Upper lobe of left lung (tissue), 6 donors: Measurements from ENCODE around the gene HS6ST1. TPM values are rescaled to one million over a fixed set of nuclear protein-coding genes. Genes with fewer than 3 reads are reported as not detected.
A peak's percentile ranks its signal among the peaks of the same experiment; 100 is the strongest.

Experiments used
- ATAC-seq, 2 donors: fragments of 200-7000 bp; cut with Tn5 transposase; one replicate each; pipeline ENCODE4 v1.9.1; 2022; ENCODE audit warnings: mild to moderate bottlenecking in 2 of 2, moderate library complexity in 2 of 2; ENCODE audit not compliant: low FRiP score in 2 of 2
- DNase-seq, 2 donors: peaks; one replicate each; pipeline ENCODE4 v3.0.0-alpha.2; 2019 to 2020
- H3K27ac ChIP-seq, 4 donors: fragments of 200-600 bp; sonication (generic); one replicate each; pipeline ENCODE4 v1.5.1; 2016 to 2019
- H3K27me3 ChIP-seq, 4 donors: fragments of 200-600 bp; sonication (generic); one replicate each; pipeline ENCODE4 v1.5.1; 2017 to 2019
- H3K36me3 ChIP-seq, 4 donors: fragments of 200-600 bp; sonication (generic); one replicate each; pipeline ENCODE4 v1.5.1; 2016 to 2019
- H3K4me1 ChIP-seq, 4 donors: fragments of 200-600 bp; sonication (generic); one replicate each; pipeline ENCODE4 v1.5.1; 2018 to 2019
- H3K4me3 ChIP-seq, 4 donors: fragments of 200-600 bp; sonication (generic); one replicate each; pipeline ENCODE4 v1.5.1; 2017 to 2019; ENCODE audit warnings: mild to moderate bottlenecking in 2 of 4, moderate library complexity in 1 of 4
- H3K9me3 ChIP-seq, 4 donors: fragments of 200-600 bp; sonication (generic); one replicate each; pipeline ENCODE4 v1.5.1; 2018 to 2019
- EP300 ChIP-seq, 4 donors: sonication (generic); formaldehyde crosslinking; IDR thresholded peaks; one replicate each; pipeline ENCODE4 v1.5.1; 2017; ENCODE audit warnings: antibody characterized with exemption in 4 of 4, control low read depth in 2 of 4
- POLR2A ChIP-seq, 4 donors: fragments of 450-650 bp; IDR thresholded peaks; one replicate each; pipeline ENCODE4 v1.5.1; 2016 to 2017; ENCODE audit warnings: antibody characterized with exemption in 4 of 4, mild to moderate bottlenecking in 2 of 4
- POLR2AphosphoS5 ChIP-seq, 2 donors: sonication (generic); formaldehyde crosslinking; IDR thresholded peaks; one replicate each; pipeline ENCODE4 v1.5.1; 2017; ENCODE audit warnings: antibody characterized with exemption in 2 of 2
- WGBS, 2 donors: methylation state at CpG; one replicate each; pipeline ENCODE4 v1.1.5; 2017 to 2018; 5-methylcytosine and 5-hydroxymethylcytosine counted together
- total RNA-seq, 6 donors: library from RNA; depleted of rRNA in 4 of 6; stranded (reverse); fragments of >200 nt in 4 of 6; gene quantifications; one replicate each; pipeline versions ENCODE4 v1.1.0 to v1.2.1, GENCODE V29; 2016 to 2021
- TF ChIP-seq, protein P1 (sequence below), 6 experiments: fragments of 450-650 bp in 4 of 6; fragments of 200-600 bp in 2 of 6; sonication (generic) in 2 of 6; IDR thresholded peaks; one replicate each; pipeline ENCODE4 v1.5.1; 2016 to 2019; ENCODE audit warnings: antibody characterized with exemption in 6 of 6
- donor health status: DM: no; HTN: no; CAD: no; lungs with moderate emphysema.
- donor health status: DM: no; HTN: yes; CAD: no; lungs with severe emphysema.

HS6ST1 gene
- total RNA-seq, 6 donors from 2014 or later, result 24.0 to 96.8 (median 37.0) TPM

DNA sequence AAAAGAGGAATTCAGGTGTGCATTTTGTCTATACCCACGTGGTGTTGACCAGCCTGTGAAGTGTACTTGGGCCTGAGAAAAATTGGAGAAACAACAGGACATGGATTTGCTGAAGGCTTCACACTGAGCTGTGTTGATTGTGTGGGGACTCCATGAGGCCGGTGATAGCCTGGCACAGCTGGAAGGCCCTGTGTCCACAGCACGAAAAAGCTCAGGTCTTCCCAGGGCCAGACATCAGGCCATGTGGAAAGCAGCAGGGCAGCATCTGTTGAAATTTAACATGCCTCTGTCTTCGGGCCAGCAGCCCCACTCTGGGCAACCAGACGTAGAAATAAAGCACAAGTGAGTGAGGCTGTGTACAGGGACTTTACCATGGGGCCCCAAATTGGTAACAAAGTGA, 84.1 kb downstream of the HS6ST1 start:
- TF ChIP-seq POLR2AphosphoS5 (IDR thresholded peaks at IDR 0.05), result no peak
- no peak for TF ChIP-seq POLR2A (IDR thresholded peaks at IDR 0.05)
- no peak for TF ChIP-seq EP300 (IDR thresholded peaks at IDR 0.05)
- TF ChIP-seq, protein P1, sequence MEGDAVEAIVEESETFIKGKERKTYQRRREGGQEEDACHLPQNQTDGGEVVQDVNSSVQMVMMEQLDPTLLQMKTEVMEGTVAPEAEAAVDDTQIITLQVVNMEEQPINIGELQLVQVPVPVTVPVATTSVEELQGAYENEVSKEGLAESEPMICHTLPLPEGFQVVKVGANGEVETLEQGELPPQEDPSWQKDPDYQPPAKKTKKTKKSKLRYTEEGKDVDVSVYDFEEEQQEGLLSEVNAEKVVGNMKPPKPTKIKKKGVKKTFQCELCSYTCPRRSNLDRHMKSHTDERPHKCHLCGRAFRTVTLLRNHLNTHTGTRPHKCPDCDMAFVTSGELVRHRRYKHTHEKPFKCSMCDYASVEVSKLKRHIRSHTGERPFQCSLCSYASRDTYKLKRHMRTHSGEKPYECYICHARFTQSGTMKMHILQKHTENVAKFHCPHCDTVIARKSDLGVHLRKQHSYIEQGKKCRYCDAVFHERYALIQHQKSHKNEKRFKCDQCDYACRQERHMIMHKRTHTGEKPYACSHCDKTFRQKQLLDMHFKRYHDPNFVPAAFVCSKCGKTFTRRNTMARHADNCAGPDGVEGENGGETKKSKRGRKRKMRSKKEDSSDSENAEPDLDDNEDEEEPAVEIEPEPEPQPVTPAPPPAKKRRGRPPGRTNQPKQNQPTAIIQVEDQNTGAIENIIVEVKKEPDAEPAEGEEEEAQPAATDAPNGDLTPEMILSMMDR (IDR thresholded peaks at IDR 0.05), result no peak
- no peaks in the 10 kb centered on the region for H3K27me3 ChIP-seq
- peaks cover 4 to 17% (median 10%) of the 10 kb centered on the region in 4 donors for H3K4me1 ChIP-seq
- H3K9me3 ChIP-seq, result no peaks in the 10 kb centered on the region
- DNase-seq (no peak), ATAC-seq (no peak)
- WGBS, 2 donors, result 76 to 94% methylated on average over 5 of the region's 5 CpGs
- no peak overlapping the region for H3K27ac ChIP-seq
- no peak overlapping the region for H3K4me3 ChIP-seq
- H3K36me3 ChIP-seq, result no peaks in the 10 kb centered on the region

DNA sequence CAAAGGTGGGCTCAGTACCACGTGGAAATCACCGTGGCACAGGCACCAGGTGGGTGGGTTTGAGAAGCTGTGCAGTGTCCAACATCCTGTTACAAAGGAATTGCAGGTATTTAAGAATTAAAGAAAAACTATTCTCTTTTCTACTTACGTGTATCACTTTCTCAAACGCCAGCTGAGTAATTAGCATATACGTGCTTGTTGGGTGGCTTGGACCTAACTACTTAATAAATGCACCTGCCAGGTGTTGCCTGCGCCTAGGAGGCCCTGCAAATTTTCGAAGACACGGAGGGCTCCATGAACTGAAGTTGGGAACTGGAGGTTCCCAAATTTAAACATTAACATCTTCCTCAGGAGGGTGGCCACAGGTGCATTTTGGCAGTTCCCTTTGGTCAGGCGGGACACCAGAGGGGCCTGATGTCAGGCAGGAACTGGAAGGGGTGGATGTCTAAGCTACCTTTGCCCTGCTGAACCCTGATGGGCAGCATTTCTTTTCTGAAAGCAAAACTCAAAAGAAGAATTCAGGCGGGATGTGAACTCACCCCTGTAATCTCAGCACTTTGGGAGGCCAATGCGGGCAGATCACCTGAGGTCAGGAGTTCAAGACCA, 84.8 kb downstream of the HS6ST1 start:
- Histone ChIP-seq H3K36me3 (no peaks in the 10 kb centered on the region), H3K27me3 (no peaks in the 10 kb centered on the region), H3K4me1 (peaks cover 4 to 17% (median 10%) of the 10 kb centered on the region in 4 donors), H3K4me3 (peak overlapping the region in 3 of 4 donors; percentile 55 to 76 (median 61)), H3K27ac (no peak overlapping the region), H3K9me3 (no peaks in the 10 kb centered on the region)
- no peak for TF ChIP-seq POLR2AphosphoS5 (IDR thresholded peaks at IDR 0.05)
- TF ChIP-seq POLR2A (IDR thresholded peaks at IDR 0.05), result no peak
- TF ChIP-seq, protein P1 (IDR thresholded peaks at IDR 0.05), result peak in 1 of 6 experiments; percentile 32
- TF ChIP-seq EP300 (IDR thresholded peaks at IDR 0.05), result no peak
- WGBS, 2 donors, result 30 to 46% methylated on average over 8 to 11 of the region's 11 CpGs
- ATAC-seq (no peak), DNase-seq (no peak)

DNA sequence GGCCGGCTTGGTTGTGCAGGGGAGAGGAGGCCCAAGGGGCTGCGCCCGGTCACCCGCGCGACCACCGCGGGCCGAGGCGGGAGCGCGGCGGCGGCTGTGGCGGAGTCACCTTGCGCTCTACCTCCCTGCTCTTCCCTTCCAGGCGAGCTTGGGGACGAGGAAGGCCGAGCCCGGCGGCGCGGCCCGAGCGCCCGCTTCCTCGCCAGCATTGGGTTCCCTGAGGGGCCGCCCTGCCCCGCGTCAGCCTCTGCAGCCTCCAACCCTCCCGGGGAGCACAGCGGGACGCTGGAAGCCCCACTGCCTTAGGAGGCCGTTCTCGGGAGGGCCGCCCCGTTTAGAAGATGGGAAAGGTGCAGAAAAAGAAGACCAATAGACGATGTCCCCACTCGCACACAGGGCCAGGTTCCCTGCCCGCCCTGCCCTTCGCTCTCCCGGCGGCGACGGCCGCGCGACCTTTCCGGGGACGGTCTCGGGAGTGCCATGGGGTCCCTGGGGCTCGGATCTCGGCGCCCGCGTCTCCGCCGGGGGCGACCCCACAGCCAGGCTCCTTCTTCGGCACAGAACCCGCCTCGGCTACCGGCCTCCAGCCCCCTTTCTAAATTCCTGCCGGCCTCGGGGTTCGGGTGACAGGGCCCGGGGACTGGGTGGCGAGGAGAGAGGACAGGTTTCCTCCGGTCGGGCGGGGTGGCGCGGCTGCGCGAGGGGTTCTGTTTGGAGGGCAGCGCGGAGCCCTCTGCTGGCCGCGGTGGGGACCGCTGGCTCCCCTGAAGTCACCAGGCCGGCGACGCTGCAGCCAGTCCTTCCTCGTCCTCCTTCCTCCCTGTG, 85.5 kb downstream of the HS6ST1 start:
- H3K36me3 ChIP-seq, result no peaks in the 10 kb centered on the region
- peaks cover 4 to 17% (median 10%) of the 10 kb centered on the region in 4 donors for H3K4me1 ChIP-seq
- H3K9me3 ChIP-seq, result no peaks in the 10 kb centered on the region
- peak overlapping the region; percentile 46 to 76 (median 58) for H3K4me3 ChIP-seq
- TF ChIP-seq POLR2AphosphoS5 (IDR thresholded peaks at IDR 0.05) (no peak), EP300 (IDR thresholded peaks at IDR 0.05) (no peak), POLR2A (IDR thresholded peaks at IDR 0.05) (no peak)
- TF ChIP-seq, protein P1 (IDR thresholded peaks at IDR 0.05), result peak; percentile 91 to 95 (median 92)
- WGBS, 2 donors, result 0 to 1% methylated on average over 1 to 80 of the region's 84 CpGs
- peak; percentile 96 to 98 for ATAC-seq
- H3K27me3 ChIP-seq, result no peaks in the 10 kb centered on the region
- DNase-seq, result peak; percentile 92 to 98
- H3K27ac ChIP-seq, result peak overlapping the region in 3 of 4 donors; percentile 27 to 64 (median 57)

DNA sequence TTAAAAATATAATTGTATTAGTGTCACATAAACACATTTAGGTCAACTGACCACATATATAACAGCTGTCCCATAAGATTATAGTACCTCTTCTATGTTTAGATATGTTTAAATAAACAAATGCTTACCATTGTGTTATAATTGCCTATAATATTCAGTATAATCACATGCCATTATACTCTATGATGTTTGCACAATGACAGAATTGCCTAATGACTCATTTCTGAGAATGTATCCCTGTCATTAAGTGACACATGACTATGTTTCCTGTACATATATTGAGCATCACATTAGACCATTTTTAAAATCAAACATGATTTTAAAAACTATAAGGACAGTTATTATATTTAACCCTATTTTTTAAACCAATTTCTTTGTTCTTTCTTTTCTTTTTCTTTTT, 89.8 kb downstream of the HS6ST1 start:
- TF ChIP-seq, protein P1 (IDR thresholded peaks at IDR 0.05), result no peak
- TF ChIP-seq POLR2A (IDR thresholded peaks at IDR 0.05) (no peak), POLR2AphosphoS5 (IDR thresholded peaks at IDR 0.05) (no peak), EP300 (IDR thresholded peaks at IDR 0.05) (no peak)
- no peak overlapping the region for H3K4me3 ChIP-seq
- ATAC-seq, result no peak
- no peak for DNase-seq
- H3K4me1 ChIP-seq, result peaks cover 3 to 16% (median 10%) of the 10 kb centered on the region in 4 donors
- H3K36me3 ChIP-seq, result no peaks in the 10 kb centered on the region
- H3K27ac ChIP-seq, result no peak overlapping the region
- H3K27me3 ChIP-seq, result no peaks in the 10 kb centered on the region
- H3K9me3 ChIP-seq, result no peaks in the 10 kb centered on the region
